ENCODE data around the gene FXYD6.
"Not testable (repeated sequence)": the region's sequence is repeated elsewhere in the genome, so short reads cannot be mapped to it uniquely, and the experiment has no call there.

DNA sequence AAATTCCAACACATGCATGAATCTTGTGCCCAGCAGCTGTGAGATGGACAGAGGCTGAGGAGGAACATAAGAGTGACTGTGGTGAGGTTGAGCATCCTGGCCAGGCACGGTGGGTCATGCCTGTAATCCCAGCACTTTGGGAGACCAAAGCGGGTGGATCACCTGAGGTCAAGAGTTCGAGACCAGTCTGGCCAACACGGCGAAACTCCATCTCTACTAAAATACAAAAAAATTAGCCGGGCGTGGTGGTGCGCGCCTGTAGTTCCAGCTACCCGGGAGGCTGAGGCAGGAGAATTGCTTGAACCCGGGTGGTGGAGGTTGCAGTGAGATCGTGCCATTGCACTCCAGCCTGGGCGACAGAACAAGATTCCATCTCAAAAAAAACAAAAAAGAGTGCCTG lies 10.9 kb downstream of the FXYD6 start:
- not testable (repeated sequence) for TF ChIP-seq ZNF274 (IDR thresholded peaks at IDR 0.05; ENCODE audit: low read depth, low read length); SUZ12 (IDR thresholded peaks at IDR 0.05; ENCODE audit: extremely low read depth, insufficient read depth, insufficient read length); YY1 (IDR thresholded peaks at IDR 0.05; ENCODE audit: insufficient read depth, insufficient read length)
